GM23338 (cell line): ENCODE results near the gene RIPK1. TPM values are rescaled to one million over a fixed set of nuclear protein-coding genes. Genes with fewer than 3 reads are reported as not detected.

Experiments used
- ATAC-seq: fragments of 200-7000 bp; cut with Tn5 transposase; 3 replicates; pipeline ENCODE4 v1.9.1; 2020
- DNase-seq: peaks from one replicate; pipeline ENCODE4 v3.0.0-alpha.2; 2015; ENCODE audit warnings: low spot score
- H2AFZ ChIP-seq: fragments of 200-600 bp; sonication (generic); 2 replicates; pipeline ENCODE4 v1.8.0; 2016; ENCODE audit warnings: antibody characterized with exemption, mild to moderate bottlenecking, moderate library complexity
- H3F3A ChIP-seq: fragments of 200-600 bp; sonication (generic); replicated peaks from 2 replicates; pipeline ENCODE4 v1.8.0; 2017; ENCODE audit warnings: antibody characterized with exemption, mixed run types, low read depth
- H3K27ac ChIP-seq: fragments of 200-600 bp; sonication (generic); 2 replicates; pipeline ENCODE4 v1.6.1; 2016; ENCODE audit warnings: low read depth
- H3K27me3 ChIP-seq: fragments of 200-600 bp; sonication (generic); 2 replicates; pipeline ENCODE4 v1.8.0; 2016; ENCODE audit warnings: mild to moderate bottlenecking, mixed run types, moderate library complexity; ENCODE audit not compliant: insufficient read depth
- H3K36me3 ChIP-seq: fragments of 200-600 bp; sonication (generic); 2 replicates; pipeline ENCODE4 v1.8.0; 2016; ENCODE audit warnings: mild to moderate bottlenecking; ENCODE audit not compliant: insufficient read depth
- H3K4me1 ChIP-seq: fragments of 200-600 bp; sonication (generic); 2 replicates; pipeline ENCODE4 v1.8.0; 2016; ENCODE audit warnings: mild to moderate bottlenecking, moderate library complexity; ENCODE audit not compliant: insufficient read depth
- H3K4me2 ChIP-seq: fragments of 200-600 bp; sonication (generic); 2 replicates; pipeline ENCODE4 v1.7.1; 2017; ENCODE audit warnings: mixed run types
- H3K4me3 ChIP-seq: fragments of 200-600 bp; sonication (generic); 2 replicates; pipeline ENCODE4 v1.6.1; 2016; ENCODE audit warnings: mixed run types
- H3K79me2 ChIP-seq: fragments of 200-600 bp; sonication (generic); replicated peaks from 2 replicates; pipeline ENCODE4 v1.8.0; 2017; ENCODE audit warnings: mild to moderate bottlenecking; ENCODE audit not compliant: insufficient read depth
- H3K9me2 ChIP-seq: fragments of 200-600 bp; sonication (generic); 2 replicates; pipeline ENCODE4 v1.8.0; 2017; ENCODE audit not compliant: insufficient read depth
- H4K20me1 ChIP-seq: fragments of 200-600 bp; sonication (generic); replicated peaks from 2 replicates; pipeline ENCODE4 v1.8.0; 2017; ENCODE audit warnings: mild to moderate bottlenecking; ENCODE audit not compliant: insufficient read depth
- H3K27ac Mint-ChIP-seq: 2 replicates; pipeline ENCODE4 v1.8.0; 2020; ENCODE audit warnings: inconsistent platforms, mild to moderate bottlenecking, moderate library complexity, mixed read lengths
- H3K27me3 Mint-ChIP-seq: 3 replicates; pipeline ENCODE4 v1.8.0; 2022; ENCODE audit warnings: low read depth, mild to moderate bottlenecking, moderate library complexity, mixed read lengths, inconsistent platforms; ENCODE audit not compliant: insufficient read depth, poor library complexity
- H3K36me3 Mint-ChIP-seq: 3 replicates; pipeline ENCODE4 v1.8.0; 2021; ENCODE audit warnings: low read depth, mild to moderate bottlenecking, inconsistent platforms, moderate library complexity, mixed read lengths
- H3K4me1 Mint-ChIP-seq: 3 replicates; pipeline ENCODE4 v1.8.0; 2020; ENCODE audit warnings: mild to moderate bottlenecking, inconsistent platforms, mixed read lengths
- H3K4me3 Mint-ChIP-seq: 3 replicates; pipeline ENCODE4 v1.8.0; 2021; ENCODE audit warnings: moderate library complexity, mild to moderate bottlenecking, inconsistent platforms, mixed read lengths
- H3K9me3 Mint-ChIP-seq: 3 replicates; pipeline ENCODE4 v1.8.0; 2020; ENCODE audit warnings: moderate library complexity, mild to moderate bottlenecking, inconsistent platforms, mixed read lengths
- CREB1 ChIP-seq: fragments of 250-450 bp; sonication (Bioruptor Pico); IDR thresholded peaks from 2 replicates; pipeline ENCODE4 v1.5.0; 2020; ENCODE audit warnings: low read depth, mild to moderate bottlenecking, moderate library complexity
- POLR2AphosphoS5 ChIP-seq: IDR thresholded peaks from 2 replicates; pipeline ENCODE4 v1.6.1; 2016; ENCODE audit warnings: antibody characterized with exemption, low read depth
- STAT1 ChIP-seq: IDR thresholded peaks from one replicate; pipeline ENCODE4 v1.6.1; 2016; ENCODE audit warnings: antibody characterized with exemption; ENCODE audit not compliant: unreplicated experiment
- ZNF114 ChIP-seq: fragments of 250-450 bp; sonication (Bioruptor Pico); IDR thresholded peaks from 2 replicates; pipeline ENCODE4 v1.5.0; 2020; ENCODE audit warnings: mild to moderate bottlenecking, moderate library complexity
- ZNF331 ChIP-seq: fragments of 250-450 bp; sonication (Bioruptor Pico); IDR thresholded peaks from 2 replicates; pipeline ENCODE4 v1.5.0; 2020; ENCODE audit warnings: low read depth, mild to moderate bottlenecking, moderate library complexity
- polyA plus RNA-seq: library from polyadenylated mRNA; unstranded; fragments of >200 nt; fragmentation: Nextera tagmentation; extraction: Ambion mirVana; gene quantifications from 2 replicates; pipeline ENCODE4 v1.2.1, GENCODE V29; 2016
- total RNA-seq: library from RNA; depleted of rRNA; stranded (reverse); fragments of >200 nt; shearing (Covaris generic); gene quantifications from 2 replicates; pipeline ENCODE4 v1.2.3, GENCODE V29; 2014
- TF ChIP-seq, protein P1 (sequence below): fragments of 250-450 bp; sonication (Bioruptor Pico); IDR thresholded peaks from 2 replicates; pipeline ENCODE4 v1.5.0; 2020; ENCODE audit warnings: mild to moderate bottlenecking, moderate library complexity
- TF ChIP-seq, protein P2 (sequence below): IDR thresholded peaks from 2 replicates; pipeline ENCODE4 v1.6.1; 2016; ENCODE audit warnings: antibody characterized with exemption

The RIPK1 gene
- total and polyA plus RNA-seq, 2 experiments from 2014 or later: 5.7 to 19.4 TPM

DNA sequence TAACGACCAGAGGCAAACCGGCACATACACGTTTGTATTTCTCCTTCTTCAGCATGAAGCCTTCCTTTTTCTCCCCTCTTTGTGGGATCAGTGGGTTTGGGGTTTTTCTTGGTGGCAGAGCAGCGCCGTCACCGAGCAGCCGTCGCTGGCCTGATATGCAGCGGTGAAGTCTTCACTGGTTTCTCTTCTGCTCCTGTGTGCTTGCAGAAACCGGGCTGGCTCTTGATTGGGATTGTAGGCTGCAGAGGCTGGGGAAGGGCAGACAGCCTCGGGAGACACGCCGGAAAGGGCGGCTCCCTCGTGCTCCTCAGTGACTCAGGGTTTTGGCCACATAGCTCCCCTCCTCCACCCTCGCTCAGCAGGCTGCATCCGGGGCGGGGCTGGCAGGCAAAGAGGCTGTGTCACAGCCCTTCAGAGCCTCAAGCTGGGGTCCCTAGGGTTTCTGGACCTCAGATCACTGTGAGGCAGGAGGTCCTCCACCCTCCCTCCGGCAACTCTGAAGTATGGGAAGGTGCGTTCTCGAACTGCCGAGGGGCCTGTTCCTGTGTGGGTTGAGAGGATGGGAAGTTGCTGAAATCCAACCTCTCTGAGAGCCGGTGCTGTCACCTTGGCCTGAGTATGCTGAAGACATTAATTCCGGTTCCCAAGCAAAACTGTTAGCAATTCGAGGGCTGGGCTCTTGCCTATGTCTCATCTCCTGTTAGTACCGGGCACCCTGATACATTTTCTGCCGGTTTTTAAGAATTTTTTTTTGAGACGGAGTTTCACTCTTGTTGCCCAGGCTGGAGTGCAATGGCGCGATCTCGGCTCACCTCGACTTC lies 44.4 kb upstream of the RIPK1 start:
- Histone ChIP-seq H2AFZ (no peak overlapping the region), H3K4me3 (peak overlapping the region; percentile 39), H3K4me1 (peaks cover 37% of the 10 kb centered on the region), H3K27me3 (no peaks in the 10 kb centered on the region), H3K4me2 (peak overlapping the region; percentile 64), H4K20me1 (no peaks in the 10 kb centered on the region), H3K79me2 (no peaks in the 10 kb centered on the region), H3K9me2 (no peaks in the 10 kb centered on the region), H3K27ac (peak overlapping the region; percentile 93), H3K36me3 (peaks cover 9% of the 10 kb centered on the region; the same call in 1 of the 2 replicates), H3F3A (peaks cover 34% of the 10 kb centered on the region)
- peaks cover 15% of the 10 kb centered on the region for H3K27me3 Mint-ChIP-seq
- H3K27ac Mint-ChIP-seq: peak overlapping the region; percentile 92
- peaks cover 20% of the 10 kb centered on the region; the same call in 2 of the 3 replicates for H3K9me3 Mint-ChIP-seq
- peaks cover 64% of the 10 kb centered on the region for H3K36me3 Mint-ChIP-seq
- H3K4me3 Mint-ChIP-seq: peak overlapping the region; percentile 23; the same call in 1 of the 3 replicates
- TF ChIP-seq CREB1 (CRISPR knock-in tag) (peak; percentile 57; the same call in 1 of the 2 replicates), STAT1 (no peak), ZNF331 (CRISPR knock-in tag) (no peak), POLR2AphosphoS5 (peak; percentile 48; the same call in 1 of the 2 replicates), ZNF114 (no peak)
- TF ChIP-seq, protein P1, sequence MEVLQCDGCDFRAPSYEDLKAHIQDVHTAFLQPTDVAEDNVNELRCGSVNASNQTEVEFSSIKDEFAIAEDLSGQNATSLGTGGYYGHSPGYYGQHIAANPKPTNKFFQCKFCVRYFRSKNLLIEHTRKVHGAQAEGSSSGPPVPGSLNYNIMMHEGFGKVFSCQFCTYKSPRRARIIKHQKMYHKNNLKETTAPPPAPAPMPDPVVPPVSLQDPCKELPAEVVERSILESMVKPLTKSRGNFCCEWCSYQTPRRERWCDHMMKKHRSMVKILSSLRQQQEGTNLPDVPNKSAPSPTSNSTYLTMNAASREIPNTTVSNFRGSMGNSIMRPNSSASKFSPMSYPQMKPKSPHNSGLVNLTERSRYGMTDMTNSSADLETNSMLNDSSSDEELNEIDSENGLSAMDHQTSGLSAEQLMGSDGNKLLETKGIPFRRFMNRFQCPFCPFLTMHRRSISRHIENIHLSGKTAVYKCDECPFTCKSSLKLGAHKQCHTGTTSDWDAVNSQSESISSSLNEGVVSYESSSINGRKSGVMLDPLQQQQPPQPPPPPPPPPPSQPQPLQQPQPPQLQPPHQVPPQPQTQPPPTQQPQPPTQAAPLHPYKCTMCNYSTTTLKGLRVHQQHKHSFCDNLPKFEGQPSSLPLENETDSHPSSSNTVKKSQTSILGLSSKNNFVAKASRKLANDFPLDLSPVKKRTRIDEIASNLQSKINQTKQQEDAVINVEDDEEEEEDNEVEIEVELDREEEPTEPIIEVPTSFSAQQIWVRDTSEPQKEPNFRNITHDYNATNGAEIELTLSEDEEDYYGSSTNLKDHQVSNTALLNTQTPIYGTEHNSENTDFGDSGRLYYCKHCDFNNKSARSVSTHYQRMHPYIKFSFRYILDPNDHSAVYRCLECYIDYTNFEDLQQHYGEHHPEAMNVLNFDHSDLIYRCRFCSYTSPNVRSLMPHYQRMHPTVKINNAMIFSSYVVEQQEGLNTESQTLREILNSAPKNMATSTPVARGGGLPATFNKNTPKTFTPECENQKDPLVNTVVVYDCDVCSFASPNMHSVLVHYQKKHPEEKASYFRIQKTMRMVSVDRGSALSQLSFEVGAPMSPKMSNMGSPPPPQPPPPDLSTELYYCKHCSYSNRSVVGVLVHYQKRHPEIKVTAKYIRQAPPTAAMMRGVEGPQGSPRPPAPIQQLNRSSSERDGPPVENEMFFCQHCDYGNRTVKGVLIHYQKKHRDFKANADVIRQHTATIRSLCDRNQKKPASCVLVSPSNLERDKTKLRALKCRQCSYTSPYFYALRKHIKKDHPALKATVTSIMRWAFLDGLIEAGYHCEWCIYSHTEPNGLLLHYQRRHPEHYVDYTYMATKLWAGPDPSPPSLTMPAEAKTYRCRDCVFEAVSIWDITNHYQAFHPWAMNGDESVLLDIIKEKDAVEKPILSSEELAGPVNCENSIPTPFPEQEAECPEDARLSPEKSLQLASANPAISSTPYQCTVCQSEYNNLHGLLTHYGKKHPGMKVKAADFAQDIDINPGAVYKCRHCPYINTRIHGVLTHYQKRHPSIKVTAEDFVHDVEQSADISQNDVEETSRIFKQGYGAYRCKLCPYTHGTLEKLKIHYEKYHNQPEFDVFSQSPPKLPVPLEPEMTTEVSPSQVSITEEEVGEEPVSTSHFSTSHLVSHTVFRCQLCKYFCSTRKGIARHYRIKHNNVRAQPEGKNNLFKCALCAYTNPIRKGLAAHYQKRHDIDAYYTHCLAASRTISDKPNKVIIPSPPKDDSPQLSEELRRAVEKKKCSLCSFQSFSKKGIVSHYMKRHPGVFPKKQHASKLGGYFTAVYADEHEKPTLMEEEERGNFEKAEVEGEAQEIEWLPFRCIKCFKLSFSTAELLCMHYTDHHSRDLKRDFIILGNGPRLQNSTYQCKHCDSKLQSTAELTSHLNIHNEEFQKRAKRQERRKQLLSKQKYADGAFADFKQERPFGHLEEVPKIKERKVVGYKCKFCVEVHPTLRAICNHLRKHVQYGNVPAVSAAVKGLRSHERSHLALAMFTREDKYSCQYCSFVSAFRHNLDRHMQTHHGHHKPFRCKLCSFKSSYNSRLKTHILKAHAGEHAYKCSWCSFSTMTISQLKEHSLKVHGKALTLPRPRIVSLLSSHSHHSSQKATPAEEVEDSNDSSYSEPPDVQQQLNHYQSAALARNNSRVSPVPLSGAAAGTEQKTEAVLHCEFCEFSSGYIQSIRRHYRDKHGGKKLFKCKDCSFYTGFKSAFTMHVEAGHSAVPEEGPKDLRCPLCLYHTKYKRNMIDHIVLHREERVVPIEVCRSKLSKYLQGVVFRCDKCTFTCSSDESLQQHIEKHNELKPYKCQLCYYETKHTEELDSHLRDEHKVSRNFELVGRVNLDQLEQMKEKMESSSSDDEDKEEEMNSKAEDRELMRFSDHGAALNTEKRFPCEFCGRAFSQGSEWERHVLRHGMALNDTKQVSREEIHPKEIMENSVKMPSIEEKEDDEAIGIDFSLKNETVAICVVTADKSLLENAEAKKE: 0 out of 2 replicates have a peak, but pooled peaks have one; percentile 14
- TF ChIP-seq, protein P2, sequence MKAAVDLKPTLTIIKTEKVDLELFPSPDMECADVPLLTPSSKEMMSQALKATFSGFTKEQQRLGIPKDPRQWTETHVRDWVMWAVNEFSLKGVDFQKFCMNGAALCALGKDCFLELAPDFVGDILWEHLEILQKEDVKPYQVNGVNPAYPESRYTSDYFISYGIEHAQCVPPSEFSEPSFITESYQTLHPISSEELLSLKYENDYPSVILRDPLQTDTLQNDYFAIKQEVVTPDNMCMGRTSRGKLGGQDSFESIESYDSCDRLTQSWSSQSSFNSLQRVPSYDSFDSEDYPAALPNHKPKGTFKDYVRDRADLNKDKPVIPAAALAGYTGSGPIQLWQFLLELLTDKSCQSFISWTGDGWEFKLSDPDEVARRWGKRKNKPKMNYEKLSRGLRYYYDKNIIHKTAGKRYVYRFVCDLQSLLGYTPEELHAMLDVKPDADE: peak; percentile 75
- H3K4me1 Mint-ChIP-seq: peaks cover 45% of the 10 kb centered on the region
- DNase-seq: peak; percentile 94
- ATAC-seq: peak; percentile 86
